ENCODE results near the gene SMIM20. TPM values are rescaled to one million over a fixed set of nuclear protein-coding genes. Genes with fewer than 3 reads are reported as not detected.

SMIM20 gene
- total RNA-seq, 4 donors from 2014 or later, result 26.5 to 44.2 (median 34.8) TPM

DNA sequence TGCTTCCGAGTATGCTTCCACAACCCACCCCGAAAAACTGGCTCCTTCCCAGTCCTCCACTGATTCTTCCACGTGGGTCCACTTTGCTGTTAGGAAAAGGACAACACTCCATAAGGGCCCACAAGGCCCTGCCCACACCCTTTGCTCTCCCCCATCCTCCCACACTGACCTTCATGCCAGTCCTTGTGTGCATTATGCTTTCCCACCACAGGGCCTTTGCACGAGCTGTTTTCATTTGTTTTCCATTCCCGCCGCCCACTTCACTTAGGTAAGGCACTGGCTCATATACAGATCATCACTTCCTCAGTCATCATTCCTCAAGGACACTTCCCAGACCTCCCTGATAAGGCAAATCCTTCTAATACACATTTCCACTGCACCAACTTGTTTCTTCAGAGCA is 34.4 kb upstream of the SMIM20 start:
- TF ChIP-seq, protein P1, sequence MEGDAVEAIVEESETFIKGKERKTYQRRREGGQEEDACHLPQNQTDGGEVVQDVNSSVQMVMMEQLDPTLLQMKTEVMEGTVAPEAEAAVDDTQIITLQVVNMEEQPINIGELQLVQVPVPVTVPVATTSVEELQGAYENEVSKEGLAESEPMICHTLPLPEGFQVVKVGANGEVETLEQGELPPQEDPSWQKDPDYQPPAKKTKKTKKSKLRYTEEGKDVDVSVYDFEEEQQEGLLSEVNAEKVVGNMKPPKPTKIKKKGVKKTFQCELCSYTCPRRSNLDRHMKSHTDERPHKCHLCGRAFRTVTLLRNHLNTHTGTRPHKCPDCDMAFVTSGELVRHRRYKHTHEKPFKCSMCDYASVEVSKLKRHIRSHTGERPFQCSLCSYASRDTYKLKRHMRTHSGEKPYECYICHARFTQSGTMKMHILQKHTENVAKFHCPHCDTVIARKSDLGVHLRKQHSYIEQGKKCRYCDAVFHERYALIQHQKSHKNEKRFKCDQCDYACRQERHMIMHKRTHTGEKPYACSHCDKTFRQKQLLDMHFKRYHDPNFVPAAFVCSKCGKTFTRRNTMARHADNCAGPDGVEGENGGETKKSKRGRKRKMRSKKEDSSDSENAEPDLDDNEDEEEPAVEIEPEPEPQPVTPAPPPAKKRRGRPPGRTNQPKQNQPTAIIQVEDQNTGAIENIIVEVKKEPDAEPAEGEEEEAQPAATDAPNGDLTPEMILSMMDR (IDR thresholded peaks at IDR 0.05), result no peak
- TF ChIP-seq POLR2A (IDR thresholded peaks at IDR 0.05), result no peak
- no peak for TF ChIP-seq EP300 (IDR thresholded peaks at IDR 0.05)
- no peak for TF ChIP-seq POLR2AphosphoS5 (IDR thresholded peaks at IDR 0.05)
- no peak for ATAC-seq
- Histone ChIP-seq H3K27me3 (peaks cover 6% of the 10 kb centered on the region), H3K4me1 (peaks cover 0 to 6% (median 0%) of the 10 kb centered on the region in 3 donors), H3K4me3 (no peak overlapping the region), H3K9me3 (no peaks in the 10 kb centered on the region), H3K27ac (no peak overlapping the region), H3K36me3 (no peaks in the 10 kb centered on the region)
- WGBS, 2 donors (ENCODE audit: low coverage in 1 of 2), result 80 to 90% methylated on average over 2 to 6 of the region's 6 CpGs

- TF ChIP-seq, protein P1 (IDR thresholded peaks at IDR 0.05), result no peak
- TF ChIP-seq POLR2AphosphoS5 (IDR thresholded peaks at IDR 0.05) (no peak), EP300 (IDR thresholded peaks at IDR 0.05) (no peak), POLR2A (IDR thresholded peaks at IDR 0.05) (no peak)
- peak; percentile 25 for ATAC-seq
- Histone ChIP-seq H3K4me3 (no peak overlapping the region), H3K27ac (no peak overlapping the region), H3K27me3 (peaks cover 6% of the 10 kb centered on the region), H3K36me3 (no peaks in the 10 kb centered on the region), H3K4me1 (peaks cover 0 to 8% (median 0%) of the 10 kb centered on the region in 3 donors), H3K9me3 (no peaks in the 10 kb centered on the region)
- WGBS, 2 donors (ENCODE audit: low coverage in 1 of 2), result 43 to 69% methylated on average over 7 of the region's 7 CpGs
These were observed 33.9 kb upstream of the SMIM20 start for GRCh38 chr4:25879991-25880651.

- Histone ChIP-seq H3K27ac (no peak overlapping the region), H3K4me1 (peaks cover 0 to 8% (median 0%) of the 10 kb centered on the region in 3 donors), H3K27me3 (peaks cover 6% of the 10 kb centered on the region), H3K4me3 (no peak overlapping the region), H3K9me3 (no peaks in the 10 kb centered on the region), H3K36me3 (no peaks in the 10 kb centered on the region)
- no peak for TF ChIP-seq POLR2A (IDR thresholded peaks at IDR 0.05)
- TF ChIP-seq, protein P1 (IDR thresholded peaks at IDR 0.05), result no peak
- TF ChIP-seq EP300 (IDR thresholded peaks at IDR 0.05), result no peak
- TF ChIP-seq POLR2AphosphoS5 (IDR thresholded peaks at IDR 0.05), result no peak
- WGBS, 2 donors (ENCODE audit: low coverage in 1 of 2), result 88 to 89% methylated on average over 4 of the region's 4 CpGs
- ATAC-seq, result no peak
These were observed 32.8 kb upstream of the SMIM20 start for GRCh38 chr4:25881193-25881592.

DNA sequence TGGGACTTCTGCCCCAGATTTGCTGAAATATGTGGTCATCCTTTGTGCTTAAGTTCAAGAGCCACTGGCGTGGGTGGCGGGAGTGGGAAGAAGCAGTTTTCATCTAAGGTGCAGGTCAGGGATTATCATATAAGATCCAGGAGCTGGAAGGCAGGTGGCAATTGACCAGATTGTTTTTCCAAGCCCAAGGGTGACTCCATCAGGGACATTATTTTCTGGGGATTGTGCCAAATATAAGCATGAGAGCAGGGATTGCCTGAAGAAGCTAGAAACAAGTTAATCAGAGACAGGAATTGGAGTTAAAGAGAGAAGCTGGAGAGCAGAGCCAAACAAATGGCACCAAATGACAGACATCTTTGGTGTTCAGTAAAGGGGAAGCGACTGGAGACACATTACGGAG is 31.8 kb upstream of the SMIM20 start:
- no peak overlapping the region for H3K27ac ChIP-seq
- no peaks in the 10 kb centered on the region for H3K36me3 ChIP-seq
- no peak overlapping the region for H3K4me3 ChIP-seq
- H3K9me3 ChIP-seq, result no peaks in the 10 kb centered on the region
- 82 to 96% methylated on average over 2 to 4 of the region's 4 CpGs for WGBS, 2 donors (ENCODE audit: low coverage in 1 of 2)
- no peak for TF ChIP-seq POLR2A (IDR thresholded peaks at IDR 0.05)
- TF ChIP-seq POLR2AphosphoS5 (IDR thresholded peaks at IDR 0.05), result no peak
- TF ChIP-seq, protein P1 (IDR thresholded peaks at IDR 0.05), result no peak
- no peak for TF ChIP-seq EP300 (IDR thresholded peaks at IDR 0.05)
- peaks cover 6% of the 10 kb centered on the region for H3K27me3 ChIP-seq
- H3K4me1 ChIP-seq, result peaks cover 0 to 8% (median 0%) of the 10 kb centered on the region in 3 donors
- no peak for ATAC-seq

DNA sequence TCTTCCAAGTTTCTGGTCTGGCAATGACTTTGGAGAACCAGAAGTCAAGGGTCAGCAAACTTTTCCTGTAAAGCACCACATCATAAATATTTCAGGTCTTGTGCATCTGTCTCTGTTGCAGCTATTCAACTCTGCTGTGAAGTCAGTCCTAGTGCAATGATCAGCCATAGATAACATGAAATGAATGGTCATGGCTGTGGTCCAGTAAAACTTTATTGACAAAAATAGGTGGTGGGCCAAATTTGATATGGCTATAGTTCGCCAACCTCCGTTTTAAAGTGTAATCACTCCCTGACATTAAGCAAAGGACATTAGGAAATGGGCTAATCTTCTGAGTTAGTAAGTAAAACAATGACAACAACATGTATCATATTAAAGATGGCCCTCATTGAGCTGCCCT is 30.5 kb upstream of the SMIM20 start:
- WGBS, 2 donors (ENCODE audit: low coverage in 1 of 2), result 79 to 92% methylated on average over 2 of the region's 2 CpGs

More for the DNA sequence above, 30.5 kb upstream of the SMIM20 start:
- peaks cover 6% of the 10 kb centered on the region for H3K27me3 ChIP-seq
- peaks cover 0 to 8% (median 0%) of the 10 kb centered on the region in 3 donors for H3K4me1 ChIP-seq
- H3K9me3 ChIP-seq, result no peaks in the 10 kb centered on the region
- H3K4me3 ChIP-seq, result no peak overlapping the region
- H3K36me3 ChIP-seq, result no peaks in the 10 kb centered on the region
- TF ChIP-seq EP300 (IDR thresholded peaks at IDR 0.05) (no peak), POLR2AphosphoS5 (IDR thresholded peaks at IDR 0.05) (no peak), POLR2A (IDR thresholded peaks at IDR 0.05) (no peak)
- TF ChIP-seq, protein P1 (IDR thresholded peaks at IDR 0.05), result no peak
- no peak for ATAC-seq
- no peak overlapping the region for H3K27ac ChIP-seq

All from gastroesophageal sphincter (tissue), 4 donors.